GM12874 (cell line): Measurements from ENCODE around the gene ZNF593.

Experiments used
- TF ChIP-seq, protein P1 (sequence below): IDR thresholded peaks from 2 replicates; pipeline ENCODE4 v1.5.1; 2011; ENCODE audit warnings: low read depth, mild to moderate bottlenecking, control low read depth, low read length, moderate library complexity; ENCODE audit not compliant: insufficient read depth

Gene ZNF593

DNA sequence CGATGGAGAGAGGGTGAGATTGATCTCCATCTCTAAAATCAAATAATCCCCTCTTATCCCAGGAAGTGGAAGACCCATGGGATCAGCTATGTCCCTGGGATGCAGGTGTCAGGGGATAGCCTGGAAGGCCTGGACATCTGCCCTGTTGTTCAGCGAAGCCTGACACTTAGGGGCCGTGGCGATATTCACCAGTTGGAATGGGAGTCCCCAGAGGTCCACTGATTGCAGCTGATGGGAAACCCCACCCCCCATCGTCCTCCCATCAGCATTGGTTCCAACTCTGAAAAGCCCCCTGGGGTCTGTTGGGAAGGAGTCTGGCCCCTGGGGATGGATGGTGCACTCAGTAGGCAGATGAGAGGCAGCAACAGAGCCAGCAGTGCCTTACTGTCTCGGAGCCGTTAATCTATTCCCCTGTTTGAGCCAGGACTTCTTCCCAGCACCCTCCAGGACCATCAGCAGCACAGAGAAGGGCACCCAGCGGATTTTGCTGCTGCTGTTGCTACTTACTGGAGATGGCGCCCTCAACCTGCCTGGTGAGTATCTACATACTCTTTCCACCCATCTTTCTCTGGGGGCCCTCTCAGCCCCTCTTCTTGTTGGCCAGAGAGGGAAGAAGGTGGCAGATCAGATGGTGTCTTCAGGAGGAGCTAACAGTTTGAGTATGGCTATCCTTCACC is 34.1 kb downstream of the ZNF593 start:
- TF ChIP-seq, protein P1, sequence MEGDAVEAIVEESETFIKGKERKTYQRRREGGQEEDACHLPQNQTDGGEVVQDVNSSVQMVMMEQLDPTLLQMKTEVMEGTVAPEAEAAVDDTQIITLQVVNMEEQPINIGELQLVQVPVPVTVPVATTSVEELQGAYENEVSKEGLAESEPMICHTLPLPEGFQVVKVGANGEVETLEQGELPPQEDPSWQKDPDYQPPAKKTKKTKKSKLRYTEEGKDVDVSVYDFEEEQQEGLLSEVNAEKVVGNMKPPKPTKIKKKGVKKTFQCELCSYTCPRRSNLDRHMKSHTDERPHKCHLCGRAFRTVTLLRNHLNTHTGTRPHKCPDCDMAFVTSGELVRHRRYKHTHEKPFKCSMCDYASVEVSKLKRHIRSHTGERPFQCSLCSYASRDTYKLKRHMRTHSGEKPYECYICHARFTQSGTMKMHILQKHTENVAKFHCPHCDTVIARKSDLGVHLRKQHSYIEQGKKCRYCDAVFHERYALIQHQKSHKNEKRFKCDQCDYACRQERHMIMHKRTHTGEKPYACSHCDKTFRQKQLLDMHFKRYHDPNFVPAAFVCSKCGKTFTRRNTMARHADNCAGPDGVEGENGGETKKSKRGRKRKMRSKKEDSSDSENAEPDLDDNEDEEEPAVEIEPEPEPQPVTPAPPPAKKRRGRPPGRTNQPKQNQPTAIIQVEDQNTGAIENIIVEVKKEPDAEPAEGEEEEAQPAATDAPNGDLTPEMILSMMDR = no peak

DNA sequence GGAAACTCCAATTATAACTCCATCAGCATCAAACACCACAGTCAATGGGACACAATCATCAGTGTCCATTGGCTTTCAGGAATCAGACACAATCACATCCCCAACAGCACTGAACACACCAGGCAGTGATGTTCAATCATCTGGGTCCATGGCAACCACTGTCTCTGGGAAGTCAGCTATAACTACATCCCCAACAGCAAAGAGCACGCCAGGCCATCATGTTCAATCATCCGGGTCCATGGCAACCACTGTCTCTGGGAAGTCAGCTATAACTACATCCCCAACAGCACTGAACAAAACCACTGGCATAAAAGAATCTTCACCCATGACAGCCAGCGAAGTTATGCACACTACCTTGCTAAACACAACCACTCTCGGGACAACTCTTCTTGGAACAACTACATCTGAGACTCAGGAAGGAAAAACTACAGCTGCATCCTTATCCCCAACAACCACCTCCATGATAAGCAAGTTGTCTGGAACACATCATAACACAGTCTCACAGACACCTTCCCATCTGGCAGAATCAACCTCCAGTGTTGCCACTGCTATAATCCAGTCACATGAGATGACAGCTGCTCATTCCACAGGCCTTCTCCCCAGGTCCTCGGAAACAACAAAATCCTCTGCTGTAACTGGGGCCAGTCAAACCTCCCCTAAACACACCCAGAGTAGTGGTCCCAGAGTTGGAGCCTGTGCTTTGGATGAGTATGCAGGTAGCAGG is 40.6 kb downstream of the ZNF593 start:
- TF ChIP-seq, protein P1 = no peak

DNA sequence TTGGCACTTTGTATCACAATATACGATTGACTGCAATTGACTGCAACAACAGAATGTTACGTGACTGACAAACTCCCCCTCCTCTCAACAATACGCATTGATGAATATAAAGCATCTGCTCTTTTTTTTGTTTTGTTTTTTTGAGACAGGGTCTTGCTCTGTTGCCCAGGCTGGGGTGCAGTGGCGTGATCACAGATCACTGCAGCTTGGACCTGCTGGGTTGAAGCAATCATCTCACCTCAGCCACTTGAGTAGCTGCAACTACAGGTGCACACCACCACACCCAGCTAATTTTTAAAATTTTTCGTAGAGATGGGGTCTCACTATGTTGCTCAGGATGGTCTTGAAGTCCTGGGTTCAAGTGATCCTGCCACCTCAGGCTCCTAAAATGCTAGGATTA is 43.0 kb downstream of the ZNF593 start:
- TF ChIP-seq, protein P1 = no peak

DNA sequence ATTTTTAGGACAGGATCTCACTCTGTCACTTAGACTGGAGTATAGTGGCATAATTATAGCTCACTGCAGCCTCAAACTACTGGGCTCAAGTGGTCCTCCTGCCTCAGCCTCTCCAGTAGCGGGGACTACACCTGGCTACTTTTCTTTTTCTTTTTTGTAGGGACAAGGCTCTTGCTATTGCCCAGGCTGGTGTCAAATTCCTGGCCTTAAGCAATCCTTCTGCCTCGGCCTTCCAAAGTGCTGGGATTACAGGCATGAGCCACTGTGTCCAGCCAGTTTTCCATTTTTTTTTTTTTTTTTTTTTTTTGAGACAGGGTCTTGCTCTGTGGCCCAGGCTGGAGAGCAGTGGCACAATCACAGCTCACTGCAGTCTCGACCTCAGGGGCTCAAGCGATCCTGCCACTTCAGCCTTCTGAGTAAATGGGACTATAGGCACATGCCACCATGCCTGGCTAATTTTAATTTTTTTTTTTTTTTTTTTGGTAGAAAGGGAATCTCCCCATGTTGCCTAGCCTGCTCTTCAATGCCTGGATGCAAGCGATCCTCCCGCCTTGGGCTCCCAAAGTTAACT is 43.7 kb downstream of the ZNF593 start:
- TF ChIP-seq, protein P1 = no peak

DNA sequence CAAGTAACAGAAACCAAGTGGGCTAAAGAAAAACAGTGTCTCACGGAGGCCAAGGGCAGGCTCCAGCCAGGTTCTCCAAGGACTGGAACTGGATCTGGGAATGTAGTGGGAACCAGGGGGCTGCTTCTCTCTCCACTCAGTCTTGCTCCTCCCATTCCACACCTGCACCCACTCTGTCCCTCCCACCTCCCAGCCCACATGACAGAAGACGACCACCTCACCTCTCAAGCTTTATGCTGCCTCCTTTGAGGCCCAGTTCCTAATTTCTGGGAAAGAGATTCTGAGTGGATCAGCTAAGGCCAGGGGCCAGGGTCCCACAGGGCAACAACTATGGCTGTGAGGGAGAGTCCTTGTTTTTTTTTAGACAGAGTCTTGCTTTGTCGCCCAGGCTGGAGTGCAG is 45.5 kb downstream of the ZNF593 start:
- TF ChIP-seq, protein P1 = no peak

DNA sequence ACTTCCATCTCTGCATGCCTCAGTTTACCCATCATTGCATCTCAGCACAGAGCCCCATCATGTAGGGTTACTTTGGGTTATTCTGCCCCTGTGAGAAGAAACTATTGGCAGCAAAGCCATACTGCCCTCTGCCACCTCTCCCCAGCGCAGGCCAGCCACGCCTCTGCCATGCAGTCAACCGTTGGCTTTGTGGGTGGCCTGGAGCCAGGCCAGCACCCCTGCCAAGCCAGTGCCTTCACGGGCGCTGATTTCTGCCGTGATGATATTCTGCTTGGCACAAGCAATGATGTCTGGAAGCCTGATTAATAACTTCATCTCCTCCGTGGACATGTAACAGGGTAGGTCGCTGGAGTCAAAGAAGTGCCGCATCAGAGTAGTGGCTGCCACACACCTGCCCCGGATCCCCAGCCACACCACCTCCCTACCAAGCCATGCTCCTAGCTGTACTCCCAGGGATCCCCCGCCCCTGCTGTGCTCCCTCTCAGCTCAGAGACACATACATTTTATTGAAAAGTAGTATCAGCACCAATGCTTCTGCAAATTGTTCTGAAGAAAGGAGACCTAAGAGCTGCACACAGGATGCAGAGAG is 49.3 kb downstream of the ZNF593 start:
- TF ChIP-seq, protein P1 = no peak
